HG03196 (cell line): ENCODE data around the gene TFPT.

Experiments
- ATAC-seq: cut with Tn5 transposase; IDR thresholded peaks from one replicate; pipeline ENCODE4 v1.9.1; 2021; ENCODE audit not compliant: unreplicated experiment

The TFPT gene

GRCh38 chr19:54081032-54081431, 34.4 kb downstream of the TFPT start, which contains the start of gene TARM1:
Gene TARM1, minus strand, starts transcription at chr19:54081365. Its CDS starts 25 bp downstream, at chr19:54081340.
- no peak for ATAC-seq

- ATAC-seq: no peak
These were observed 38.1 kb downstream of the TFPT start for GRCh38 chr19:54077334-54077733.

GRCh38 chr19:54074851-54075250, 40.6 kb downstream of the TFPT start:
- no peak for ATAC-seq

- no peak for ATAC-seq
These were observed 41.6 kb downstream of the TFPT start for GRCh38 chr19:54073829-54074228.

GRCh38 chr19:54069470-54069869, 46.0 kb downstream of the TFPT start:
- ATAC-seq: no peak

DNA sequence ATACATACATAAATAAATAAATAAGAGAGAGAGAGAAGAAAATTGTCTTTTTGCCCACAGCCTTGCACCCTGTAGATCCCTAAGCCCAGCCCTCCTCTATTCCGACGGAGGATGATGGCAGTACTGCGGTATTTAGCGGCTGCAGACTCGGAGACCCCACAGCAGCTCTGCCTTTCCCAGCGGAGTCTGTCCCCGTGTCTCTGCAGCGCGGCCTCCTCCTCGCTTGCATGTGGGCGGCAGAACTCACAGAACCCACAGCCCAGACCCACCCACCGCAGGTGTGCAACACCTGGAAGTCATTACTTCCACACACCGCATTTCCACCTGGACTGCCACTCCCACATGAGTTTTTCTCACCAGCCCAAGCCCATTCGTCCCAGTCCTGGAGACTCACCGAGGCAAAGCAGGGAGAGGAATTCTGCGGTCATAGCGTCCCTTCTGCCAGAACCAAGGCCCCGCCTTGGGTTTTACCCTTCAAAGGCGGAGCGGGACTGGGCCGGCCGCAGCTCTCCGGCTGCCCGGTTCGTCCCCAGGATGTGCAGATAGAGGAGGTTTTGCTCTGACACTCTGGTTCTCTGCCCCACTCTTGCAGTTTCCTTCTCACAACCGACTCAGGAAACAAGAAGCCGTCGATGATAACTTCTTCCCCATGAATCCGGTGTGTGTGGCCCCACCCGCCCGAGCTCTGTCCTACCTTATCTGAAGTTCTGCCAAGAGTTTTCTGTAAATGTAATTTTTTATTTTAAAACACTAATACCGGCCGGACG, 51.9 kb downstream of the TFPT start, which contains the start of gene VSTM1:
VSTM1 (minus strand) TSS at position 548 of the 767 bp plus-strand sequence; CDS start at position 428, 120 bp downstream.
- no peak for ATAC-seq

DNA sequence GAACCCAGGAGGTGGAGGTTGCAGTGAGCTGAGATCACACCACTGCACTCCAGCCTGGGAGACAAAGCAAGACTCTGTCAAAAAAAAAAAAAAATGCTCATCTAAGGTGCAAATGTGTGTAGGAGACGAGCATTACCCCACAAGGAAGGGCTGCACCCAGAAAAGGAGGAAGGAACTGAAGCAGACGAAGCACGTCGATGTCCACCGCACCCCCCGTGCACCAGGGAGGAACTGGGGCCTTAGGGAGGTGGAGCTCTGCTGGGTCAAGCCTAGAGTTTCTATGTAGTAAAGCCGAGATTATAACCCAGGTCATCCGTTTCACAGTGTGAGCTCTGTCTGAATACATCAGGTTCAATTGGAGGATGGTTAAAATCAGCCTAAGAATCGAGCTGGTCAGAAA, 52.8 kb downstream of the TFPT start:
- no peak for ATAC-seq
